ENCODE measurements around the gene LZTFL1. TPM values are rescaled to one million over a fixed set of nuclear protein-coding genes. Genes with fewer than 3 reads are reported as not detected.
"Not testable (repeated sequence)": the region's sequence is repeated elsewhere in the genome, so short reads cannot be mapped to it uniquely, and the experiment has no call there.

Gene LZTFL1
- total and polyA plus RNA-seq, 2 donors (not counting 3 experiments of a cell fraction or from before 2014, with no cell fraction given) = 18.2 to 26.1 TPM

DNA sequence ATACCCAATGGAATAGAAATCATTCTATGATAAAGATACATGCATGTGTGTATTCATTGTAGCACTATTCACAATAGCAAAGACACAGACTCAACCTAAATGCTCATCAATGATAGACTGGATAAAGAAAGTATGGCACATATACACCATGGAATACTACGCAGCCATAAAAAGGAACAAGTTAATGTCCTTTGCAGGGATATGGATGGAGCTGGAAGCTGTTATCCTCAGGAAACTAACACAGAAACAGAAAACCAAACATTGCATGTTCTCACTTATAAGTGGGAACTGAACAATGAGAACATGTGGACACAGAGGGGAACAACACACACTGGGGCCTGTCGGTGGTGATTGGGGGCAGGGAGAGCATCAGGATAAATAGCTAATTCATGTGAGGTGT, 15.1 kb upstream of the LZTFL1 start:
- intact Hi-C loops (cut with micrococcal nuclease) = not testable (repeated sequence)

GRCh38 chr3:45856323-45856722, 14.4 kb upstream of the LZTFL1 start:
- H3K9me1 ChIP-seq (replicated peaks; ENCODE audit: control insufficient read depth, extremely low read depth, insufficient read depth, low read length); H3K4me2 ChIP-seq (ENCODE audit: insufficient read depth, low read length); H3K36me3 ChIP-seq (ENCODE audit: control insufficient read depth in 2 of 2, extremely low read depth in 1 of 2, insufficient read depth in 2 of 2, low read length in 2 of 2); POLR2A ChIA-PET; DNase-seq (ENCODE audit: low read depth, low spot score); H3K4me1 ChIP-seq (ENCODE audit: control insufficient read depth, extremely low read depth, insufficient read depth, low read length); H3K9me3 ChIP-seq (replicated peaks; ENCODE audit: control insufficient read depth, insufficient read depth, low read length); H3K79me2 ChIP-seq (ENCODE audit: control insufficient read depth, insufficient read depth, low read length); H3K27ac ChIP-seq (ENCODE audit: insufficient read depth, low read depth, low read length); H2AFZ ChIP-seq (ENCODE audit: low read depth, low read length); H4K20me1 ChIP-seq (replicated peaks; ENCODE audit: control insufficient read depth, extremely low read depth, insufficient read depth, low read length); dilution Hi-C loops (cut with MboI; ENCODE audit: extremely low pct_ligation_motif_present, low sequenced_read_pairs); CTCF ChIA-PET; H3K4me3 ChIP-seq (replicated peaks in 1 of 3; ENCODE audit: insufficient read depth in 1 of 3, low read depth in 1 of 3, low read length in 3 of 3); intact Hi-C loops (cut with micrococcal nuclease); FAIRE-seq; H3K9ac ChIP-seq (replicated peaks; ENCODE audit: extremely low read depth, insufficient read depth, low read length); BruUV-seq (replicated peaks): not testable (repeated sequence)
- H3K27me3 ChIP-seq (ENCODE audit: control insufficient read depth in 2 of 2, insufficient read depth in 2 of 2, low read length in 2 of 2) = peaks cover 0 to 11% of the 10 kb centered on the region in 2 experiments

More for the DNA sequence above, 15.1 kb upstream of the LZTFL1 start:
- H3K27me3 ChIP-seq (ENCODE audit: control insufficient read depth in 2 of 2, insufficient read depth in 2 of 2, low read length in 2 of 2) = peaks cover 0 to 12% of the 10 kb centered on the region in 2 experiments
- H3K79me2 ChIP-seq (ENCODE audit: control insufficient read depth, insufficient read depth, low read length); H3K4me2 ChIP-seq (ENCODE audit: insufficient read depth, low read length); H3K36me3 ChIP-seq (ENCODE audit: control insufficient read depth in 2 of 2, extremely low read depth in 1 of 2, insufficient read depth in 2 of 2, low read length in 2 of 2); CTCF ChIA-PET; H3K9me3 ChIP-seq (replicated peaks; ENCODE audit: control insufficient read depth, insufficient read depth, low read length); BruUV-seq (replicated peaks); H3K4me3 ChIP-seq (replicated peaks in 1 of 3; ENCODE audit: insufficient read depth in 1 of 3, low read depth in 1 of 3, low read length in 3 of 3); H3K27ac ChIP-seq (ENCODE audit: insufficient read depth, low read depth, low read length); H3K9me1 ChIP-seq (replicated peaks; ENCODE audit: control insufficient read depth, extremely low read depth, insufficient read depth, low read length); H3K4me1 ChIP-seq (ENCODE audit: control insufficient read depth, extremely low read depth, insufficient read depth, low read length); POLR2A ChIA-PET; dilution Hi-C loops (cut with MboI; ENCODE audit: extremely low pct_ligation_motif_present, low sequenced_read_pairs); DNase-seq (ENCODE audit: low read depth, low spot score); H2AFZ ChIP-seq (ENCODE audit: low read depth, low read length); H4K20me1 ChIP-seq (replicated peaks; ENCODE audit: control insufficient read depth, extremely low read depth, insufficient read depth, low read length); FAIRE-seq; H3K9ac ChIP-seq (replicated peaks; ENCODE audit: extremely low read depth, insufficient read depth, low read length): not testable (repeated sequence)

DNA sequence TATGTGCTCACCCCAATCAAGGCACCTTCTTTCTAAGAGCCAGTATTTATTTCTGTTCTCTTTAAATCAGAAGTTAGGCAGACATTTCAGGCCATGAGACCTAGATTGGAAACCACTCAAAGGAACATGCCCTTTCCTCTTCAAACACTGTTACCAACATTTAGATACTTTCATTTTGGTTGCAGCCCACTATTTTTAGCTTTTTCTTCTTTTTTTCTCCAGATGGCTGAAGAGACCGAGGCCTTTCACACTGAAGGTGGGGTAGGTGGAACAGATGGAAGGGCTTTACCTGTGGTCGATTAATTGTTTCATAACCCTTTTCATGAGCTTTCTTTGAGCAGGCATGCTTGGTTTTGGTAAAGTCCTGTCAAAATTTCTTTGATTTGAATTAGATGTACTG, 10.9 kb upstream of the LZTFL1 start:
- POLR2A ChIA-PET = no interaction called here
- TF ChIP-seq MYC (IDR thresholded peaks at IDR 0.05; ENCODE audit: low read depth, low read length) (no peak), POLR2AphosphoS5 (IDR thresholded peaks at IDR 0.05; ENCODE audit: insufficient read depth, low read depth, low read length) (no peak), GATA2 (IDR thresholded peaks at IDR 0.05; ENCODE audit: insufficient read depth, insufficient read length, low read depth, low read length) (no peak)
- TF ChIP-seq, protein P1, sequence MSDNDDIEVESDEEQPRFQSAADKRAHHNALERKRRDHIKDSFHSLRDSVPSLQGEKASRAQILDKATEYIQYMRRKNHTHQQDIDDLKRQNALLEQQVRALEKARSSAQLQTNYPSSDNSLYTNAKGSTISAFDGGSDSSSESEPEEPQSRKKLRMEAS (IDR thresholded peaks at IDR 0.05; ENCODE audit: insufficient read depth, insufficient read length) = no peak

More for the DNA sequence above, 10.9 kb upstream of the LZTFL1 start:
- Histone ChIP-seq H3K4me3 (replicated peaks in 1 of 3; ENCODE audit: insufficient read depth in 1 of 3, low read depth in 1 of 3, low read length in 3 of 3) (no peak overlapping the region), H3K27me3 (ENCODE audit: control insufficient read depth in 2 of 2, insufficient read depth in 2 of 2, low read length in 2 of 2) (peaks cover 8 to 23% of the 10 kb centered on the region in 2 experiments), H3K4me1 (ENCODE audit: control insufficient read depth, extremely low read depth, insufficient read depth, low read length) (no peaks in the 10 kb centered on the region), H3K4me2 (ENCODE audit: insufficient read depth, low read length) (no peak overlapping the region), H3K9me1 (replicated peaks; ENCODE audit: control insufficient read depth, extremely low read depth, insufficient read depth, low read length) (no peaks in the 10 kb centered on the region), H3K79me2 (ENCODE audit: control insufficient read depth, insufficient read depth, low read length) (no peaks in the 10 kb centered on the region), H4K20me1 (replicated peaks; ENCODE audit: control insufficient read depth, extremely low read depth, insufficient read depth, low read length) (no peaks in the 10 kb centered on the region), H3K9ac (replicated peaks; ENCODE audit: extremely low read depth, insufficient read depth, low read length) (no peak overlapping the region), H3K9me3 (replicated peaks; ENCODE audit: control insufficient read depth, insufficient read depth, low read length) (no peaks in the 10 kb centered on the region), H3K36me3 (ENCODE audit: control insufficient read depth in 2 of 2, extremely low read depth in 1 of 2, insufficient read depth in 2 of 2, low read length in 2 of 2) (no peaks in the 10 kb centered on the region), H3K27ac (ENCODE audit: insufficient read depth, low read depth, low read length) (no peak overlapping the region), H2AFZ (ENCODE audit: low read depth, low read length) (no peak overlapping the region)
- CTCF ChIA-PET = interaction anchor here (0.8 kb wide), 1 partner anchor 54 kb away, joined by 3 read pairs; no protein-coding TSS in a partner anchor
- intact Hi-C loops (cut with micrococcal nuclease) (no loop called here), dilution Hi-C loops (cut with MboI; ENCODE audit: extremely low pct_ligation_motif_present, low sequenced_read_pairs) (no loop called here)
- DNase-seq (ENCODE audit: low read depth, low spot score) (no peak), FAIRE-seq (no peak)
- BruUV-seq (replicated peaks) = no TSS peak
